Stimulated activated CD8-positive, alpha-beta memory T cell treated with anti-CD3 and anti-CD28 coated beads, Interleukin-15, amount 100 ng/mL, for 1 hour (primary cell): ENCODE measurements around the gene STK39.

Experiments
- DNase-seq: peaks from one replicate; pipeline ENCODE4 v3.0.0-alpha.2; 2020; ENCODE audit warnings: low read depth

Gene STK39

GRCh38 chr2:168003876-168004275 is 243.5 kb downstream of the STK39 start:
- no peak for DNase-seq

- no peak for DNase-seq
Observed at GRCh38 chr2:168002021-168002553, 245.3 kb downstream of the STK39 start.

- no peak for DNase-seq
Observed at GRCh38 chr2:167992278-167992677, 255.1 kb downstream of the STK39 start.

GRCh38 chr2:167990062-167990461 is 257.3 kb downstream of the STK39 start:
- no peak for DNase-seq

GRCh38 chr2:167988296-167988695 is 259.1 kb downstream of the STK39 start:
- DNase-seq = no peak

- DNase-seq = no peak
Observed at GRCh38 chr2:167987558-167987957, 259.8 kb downstream of the STK39 start.

GRCh38 chr2:167987026-167987425 is 260.4 kb downstream of the STK39 start:
- DNase-seq = no peak

GRCh38 chr2:167986223-167986622 is 261.2 kb downstream of the STK39 start:
- DNase-seq = no peak

GRCh38 chr2:167981945-167982344 is 265.4 kb downstream of the STK39 start:
- DNase-seq = no peak

- no peak for DNase-seq
Observed at GRCh38 chr2:167980439-167980838, 267.0 kb downstream of the STK39 start.

- DNase-seq = no peak
Observed at GRCh38 chr2:167972746-167973145, 274.6 kb downstream of the STK39 start.

GRCh38 chr2:167972020-167972419 is 275.4 kb downstream of the STK39 start:
- DNase-seq = no peak

GRCh38 chr2:167966937-167967913 is 280.2 kb downstream of the STK39 start:
- no peak for DNase-seq

GRCh38 chr2:167965907-167966761 is 281.3 kb downstream of the STK39 start:
- no peak for DNase-seq

GRCh38 chr2:167964650-167965413 is 282.6 kb downstream of the STK39 start:
- DNase-seq = no peak

- DNase-seq = no peak
Observed at GRCh38 chr2:167963899-167964649, 283.3 kb downstream of the STK39 start.

- DNase-seq = no peak
Observed at GRCh38 chr2:167962436-167963226, 284.8 kb downstream of the STK39 start.

GRCh38 chr2:167961536-167962048 is 285.8 kb downstream of the STK39 start:
- DNase-seq = no peak

- DNase-seq = no peak
Observed at GRCh38 chr2:167960089-167960747, 287.2 kb downstream of the STK39 start.
